Smooth muscle cell (in vitro differentiated cells): ENCODE results near the gene SFRP2. TPM values are rescaled to one million over a fixed set of nuclear protein-coding genes. Genes with fewer than 3 reads are reported as not detected.

ENCODE experiments used
- DNase-seq: peaks from one replicate; lab custom pipeline; 2025; ENCODE audit not compliant: unreplicated experiment; lab: John Stamatoyannopoulos, UW
- H2AFZ ChIP-seq: fragments of 200-600 bp; sonication (generic); 2 replicates; pipeline ENCODE4 v1.6.0; 2016; ENCODE audit warnings: antibody characterized with exemption, low read depth, mild to moderate bottlenecking
- H3F3A ChIP-seq: fragments of 200-600 bp; sonication (generic); 2 replicates; pipeline ENCODE4 v1.6.0; 2017; ENCODE audit warnings: antibody characterized with exemption, low read depth
- H3K27ac ChIP-seq: fragments of 200-600 bp; sonication (generic); 2 replicates; pipeline ENCODE4 v1.5.1; 2016; ENCODE audit warnings: low read depth, mild to moderate bottlenecking
- H3K27me3 ChIP-seq: fragments of 200-600 bp; sonication (generic); 2 replicates; pipeline ENCODE4 v1.6.1; 2016; ENCODE audit warnings: low read depth, mild to moderate bottlenecking
- H3K36me3 ChIP-seq: fragments of 200-600 bp; sonication (generic); 2 replicates; pipeline ENCODE4 v1.5.1; 2016; ENCODE audit warnings: low read depth
- H3K4me1 ChIP-seq: fragments of 200-600 bp; sonication (generic); 2 replicates; pipeline ENCODE4 v1.5.1; 2016; ENCODE audit warnings: low read depth
- H3K4me2 ChIP-seq: fragments of 200-600 bp; sonication (generic); 2 replicates; pipeline ENCODE4 v1.6.0; 2016; ENCODE audit warnings: mild to moderate bottlenecking
- H3K4me3 ChIP-seq: fragments of 200-600 bp; sonication (generic); 2 replicates; pipeline ENCODE4 v1.5.1; 2016; ENCODE audit warnings: mild to moderate bottlenecking
- H3K79me2 ChIP-seq: fragments of 200-600 bp; sonication (generic); 2 replicates; pipeline ENCODE4 v1.6.0; 2016; ENCODE audit warnings: low read depth, mild to moderate bottlenecking
- H3K9ac ChIP-seq: fragments of 200-600 bp; sonication (generic); 2 replicates; pipeline ENCODE4 v1.6.0; 2016; ENCODE audit warnings: low read depth
- H3K9me3 ChIP-seq: fragments of 200-600 bp; sonication (generic); replicated peaks from 2 replicates; pipeline ENCODE4 v1.5.1; 2016; ENCODE audit warnings: low read depth
- H4K20me1 ChIP-seq: fragments of 200-600 bp; sonication (generic); 2 replicates; pipeline ENCODE4 v1.6.0; 2016; ENCODE audit warnings: low read depth
- WGBS: methylation state at CpG from one replicate; pipeline ENCODE4 v1.1.7; 2016; ENCODE audit warnings: low lambda C conversion rate; 5-methylcytosine and 5-hydroxymethylcytosine counted together
- polyA plus RNA-seq: library from polyadenylated mRNA; unstranded; fragments of >200 nt; fragmentation: Nextera tagmentation; extraction: Ambion mirVana; gene quantifications from 2 replicates; pipeline ENCODE4 v1.2.1, GENCODE V29; 2016
- total RNA-seq: library from RNA; depleted of rRNA; stranded (reverse); fragments of >200 nt; gene quantifications from 2 replicates; pipeline ENCODE4 v1.2.3, GENCODE V29; 2014
- TF ChIP-seq, protein P1 (sequence below): fragments of 200-600 bp; sonication (generic); IDR thresholded peaks from 2 replicates; pipeline ENCODE4 v1.5.1; 2017; ENCODE audit warnings: borderline replicate concordance, mild to moderate bottlenecking, antibody characterized with exemption; ENCODE audit not compliant: insufficient read depth, poor library complexity, severe bottlenecking

The SFRP2 gene
- total and polyA plus RNA-seq, 2 experiments from 2014 or later: 0.49 to 0.67 TPM

DNA sequence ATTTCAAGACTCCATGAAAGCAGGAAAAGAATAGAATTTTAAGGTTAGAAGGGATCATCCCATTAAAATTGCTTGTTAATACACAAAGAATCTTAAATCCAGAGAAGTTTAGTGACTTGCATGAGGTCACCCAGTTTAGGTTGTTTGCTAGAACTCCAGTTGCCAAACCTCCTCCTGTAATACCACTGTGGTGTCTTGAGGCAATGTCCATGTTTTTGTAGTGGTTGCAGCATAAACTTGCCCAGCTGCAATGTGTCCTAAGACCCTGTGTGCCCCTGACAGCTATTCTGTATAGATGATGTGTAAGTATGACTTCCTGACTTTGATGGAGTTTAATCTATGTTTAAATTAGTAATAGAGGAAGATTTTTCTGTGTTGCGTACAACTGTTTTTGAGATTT lies 6.3 kb downstream of the SFRP2 start:
- Histone ChIP-seq H3K27me3 (peaks cover 31% of the 10 kb centered on the region), H3K4me2 (no peak overlapping the region)

DNA sequence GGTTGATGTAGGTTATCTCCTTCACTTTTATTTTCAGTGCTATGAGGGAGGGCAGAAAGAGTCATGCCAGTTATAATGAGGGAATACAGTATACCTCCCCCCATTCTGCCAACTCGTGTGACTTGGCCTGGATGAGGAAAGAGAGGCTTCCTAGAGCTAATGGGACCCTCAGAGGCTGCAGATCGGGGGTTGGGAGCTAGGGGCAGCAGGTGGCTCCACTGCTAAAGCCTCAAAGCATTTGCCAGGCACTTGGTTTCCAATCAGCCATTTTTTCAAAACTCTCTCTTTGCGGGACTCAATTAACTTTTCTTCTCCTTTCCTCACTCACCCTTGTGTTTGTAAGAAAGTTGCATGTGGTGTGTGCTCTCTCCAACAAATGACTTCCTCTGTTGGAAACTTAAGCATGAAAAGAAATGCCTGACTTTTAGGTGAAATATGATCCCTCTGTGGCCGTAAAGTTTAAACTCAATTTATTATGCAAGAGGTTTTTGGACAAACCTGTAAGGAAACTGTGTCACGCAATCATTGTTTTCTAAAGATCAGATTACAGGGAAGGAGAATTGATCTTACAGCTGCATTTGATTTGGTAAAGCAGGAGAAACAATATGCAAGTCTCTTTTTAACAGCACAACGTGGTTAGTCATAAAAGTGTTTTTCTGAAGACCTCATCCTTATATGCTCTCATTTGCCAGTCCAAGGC lies 7.0 kb downstream of the SFRP2 start:
- Histone ChIP-seq H3F3A (no peaks in the 10 kb centered on the region), H3K4me2 (no peak overlapping the region), H3K4me1 (peaks cover 21% of the 10 kb centered on the region), H4K20me1 (no peaks in the 10 kb centered on the region), H3K4me3 (no peak overlapping the region), H3K27ac (no peak overlapping the region), H3K79me2 (no peaks in the 10 kb centered on the region), H3K9me3 (no peaks in the 10 kb centered on the region), H3K9ac (no peak overlapping the region), H3K27me3 (peaks cover 24% of the 10 kb centered on the region), H3K36me3 (no peaks in the 10 kb centered on the region), H2AFZ (no peak overlapping the region)
- 72% methylated on average over 6 of the region's 6 CpGs for WGBS
- TF ChIP-seq, protein P1, sequence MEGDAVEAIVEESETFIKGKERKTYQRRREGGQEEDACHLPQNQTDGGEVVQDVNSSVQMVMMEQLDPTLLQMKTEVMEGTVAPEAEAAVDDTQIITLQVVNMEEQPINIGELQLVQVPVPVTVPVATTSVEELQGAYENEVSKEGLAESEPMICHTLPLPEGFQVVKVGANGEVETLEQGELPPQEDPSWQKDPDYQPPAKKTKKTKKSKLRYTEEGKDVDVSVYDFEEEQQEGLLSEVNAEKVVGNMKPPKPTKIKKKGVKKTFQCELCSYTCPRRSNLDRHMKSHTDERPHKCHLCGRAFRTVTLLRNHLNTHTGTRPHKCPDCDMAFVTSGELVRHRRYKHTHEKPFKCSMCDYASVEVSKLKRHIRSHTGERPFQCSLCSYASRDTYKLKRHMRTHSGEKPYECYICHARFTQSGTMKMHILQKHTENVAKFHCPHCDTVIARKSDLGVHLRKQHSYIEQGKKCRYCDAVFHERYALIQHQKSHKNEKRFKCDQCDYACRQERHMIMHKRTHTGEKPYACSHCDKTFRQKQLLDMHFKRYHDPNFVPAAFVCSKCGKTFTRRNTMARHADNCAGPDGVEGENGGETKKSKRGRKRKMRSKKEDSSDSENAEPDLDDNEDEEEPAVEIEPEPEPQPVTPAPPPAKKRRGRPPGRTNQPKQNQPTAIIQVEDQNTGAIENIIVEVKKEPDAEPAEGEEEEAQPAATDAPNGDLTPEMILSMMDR: no peak
- no peak for DNase-seq

More for the DNA sequence above, 6.3 kb downstream of the SFRP2 start:
- Histone ChIP-seq H2AFZ (no peak overlapping the region), H3K9ac (no peak overlapping the region), H3K27ac (no peak overlapping the region), H3K9me3 (no peaks in the 10 kb centered on the region), H3K79me2 (no peaks in the 10 kb centered on the region), H3K36me3 (no peaks in the 10 kb centered on the region), H3F3A (no peaks in the 10 kb centered on the region), H4K20me1 (no peaks in the 10 kb centered on the region), H3K4me1 (peaks cover 21% of the 10 kb centered on the region), H3K4me3 (no peak overlapping the region)
- DNase-seq: no peak
- WGBS: 100% methylated on average over 1 of the region's 1 CpG
- TF ChIP-seq, protein P1: no peak

DNA sequence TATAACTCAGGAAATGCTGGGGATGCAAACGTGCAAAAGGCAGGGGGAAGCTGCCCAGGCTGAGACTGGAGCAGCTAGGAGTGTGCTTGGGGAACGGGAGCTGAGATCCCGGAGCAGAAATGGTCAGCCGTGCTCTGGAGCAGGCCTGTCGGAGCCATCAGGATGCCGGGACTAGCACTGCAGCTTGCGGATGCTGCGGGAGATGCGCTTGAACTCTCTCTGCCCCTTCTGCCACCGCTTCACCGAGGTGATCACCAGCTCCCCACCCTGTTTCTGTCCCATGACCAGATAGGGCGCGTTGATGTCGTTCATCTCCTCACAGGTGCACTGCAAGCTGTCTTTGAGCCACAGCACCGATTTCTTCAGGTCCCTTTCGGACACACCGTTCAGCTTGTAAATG lies 7.6 kb downstream of the SFRP2 start:
- H3K27ac ChIP-seq: no peak overlapping the region
- 93% methylated on average over 17 of the region's 17 CpGs for WGBS

More for the DNA sequence above, 7.6 kb downstream of the SFRP2 start:
- Histone ChIP-seq H3K4me1 (peaks cover 21% of the 10 kb centered on the region), H3K27me3 (peaks cover 18% of the 10 kb centered on the region), H3K9me3 (no peaks in the 10 kb centered on the region), H4K20me1 (no peaks in the 10 kb centered on the region), H2AFZ (no peak overlapping the region), H3K79me2 (no peaks in the 10 kb centered on the region), H3K4me2 (no peak overlapping the region), H3K9ac (no peak overlapping the region), H3K4me3 (no peak overlapping the region), H3F3A (no peaks in the 10 kb centered on the region), H3K36me3 (no peaks in the 10 kb centered on the region)
- TF ChIP-seq, protein P1: no peak
- no peak for DNase-seq
